Activated CD8-positive, alpha-beta memory T cell treated with anti-CD3 and anti-CD28 coated beads for 48 hours (primary cell): ENCODE results near the gene BMP7.
"Not testable (repeated sequence)": the region's sequence is repeated elsewhere in the genome, so short reads cannot be mapped to it uniquely, and the experiment has no call there.

Source experiments
- DNase-seq, 3 experiments: peaks; one replicate each; pipeline ENCODE4 v3.0.0-alpha.2; 2020; ENCODE audit warnings: low read depth in 2 of 3, low spot score in 2 of 3

Gene BMP7

GRCh38 chr20:57267158-57267821, 849 bp upstream of the BMP7 start:
- DNase-seq = no peak

GRCh38 chr20:57265997-57266290, 497 bp downstream of the BMP7 start:
- no peak for DNase-seq

- DNase-seq = no peak
Observed at GRCh38 chr20:57265336-57265996, 975 bp downstream of the BMP7 start.

- not testable (repeated sequence) for DNase-seq
Observed at GRCh38 chr20:57264908-57265335, 1.5 kb downstream of the BMP7 start.

GRCh38 chr20:57263801-57264792, 2.3 kb downstream of the BMP7 start:
- peak in 1 of 3 experiments; percentile 11 for DNase-seq

- DNase-seq = no peak
Observed at GRCh38 chr20:57262784-57263609, 3.4 kb downstream of the BMP7 start.

- no peak for DNase-seq
Observed at GRCh38 chr20:57262301-57262700, 4.1 kb downstream of the BMP7 start.

GRCh38 chr20:57261457-57262251, 4.8 kb downstream of the BMP7 start:
- DNase-seq = no peak

- DNase-seq = no peak
Observed at GRCh38 chr20:57260934-57261333, 5.5 kb downstream of the BMP7 start.

GRCh38 chr20:57259938-57260921, 6.2 kb downstream of the BMP7 start:
- DNase-seq = no peak

- DNase-seq = no peak
Observed at GRCh38 chr20:57259121-57259937, 7.1 kb downstream of the BMP7 start.

- DNase-seq = no peak
Observed at GRCh38 chr20:57257701-57258453, 8.6 kb downstream of the BMP7 start.

- no peak for DNase-seq
Observed at GRCh38 chr20:57256908-57257307, 9.5 kb downstream of the BMP7 start.

- no peak for DNase-seq
Observed at GRCh38 chr20:57256205-57256604, 10.2 kb downstream of the BMP7 start.

- no peak for DNase-seq
Observed at GRCh38 chr20:57255183-57255582, 11.3 kb downstream of the BMP7 start.

- DNase-seq = no peak
Observed at GRCh38 chr20:57252559-57253162, 13.8 kb downstream of the BMP7 start.

GRCh38 chr20:57251949-57252348, 14.5 kb downstream of the BMP7 start:
- no peak for DNase-seq
